Left renal cortex interstitium (tissue), 4 donors: ENCODE measurements around the gene SCO2. TPM values are rescaled to one million over a fixed set of nuclear protein-coding genes. Genes with fewer than 3 reads are reported as not detected.

Experiments
- DNase-seq, 4 donors: peaks; one replicate each; pipeline ENCODE4 v3.0.0-alpha.2; 2013; ENCODE audit warnings: low read depth in 4 of 4, low spot score in 2 of 4, missing footprints in 1 of 4
- polyA plus RNA-seq, 4 donors: library from polyadenylated mRNA; unstranded; fragments of 120-200 nt; gene quantifications; one replicate each; pipeline ENCODE4 v1.2.1, GENCODE V29; 2013; ENCODE audit not compliant: insufficient read length in 4 of 4

SCO2 gene
- 1 to 10 TPM in 2 of 4 donors, under 1 TPM in 1, not detected in 1; 0.57 to 5.1 (median 2.4) TPM for polyA plus RNA-seq

DNA sequence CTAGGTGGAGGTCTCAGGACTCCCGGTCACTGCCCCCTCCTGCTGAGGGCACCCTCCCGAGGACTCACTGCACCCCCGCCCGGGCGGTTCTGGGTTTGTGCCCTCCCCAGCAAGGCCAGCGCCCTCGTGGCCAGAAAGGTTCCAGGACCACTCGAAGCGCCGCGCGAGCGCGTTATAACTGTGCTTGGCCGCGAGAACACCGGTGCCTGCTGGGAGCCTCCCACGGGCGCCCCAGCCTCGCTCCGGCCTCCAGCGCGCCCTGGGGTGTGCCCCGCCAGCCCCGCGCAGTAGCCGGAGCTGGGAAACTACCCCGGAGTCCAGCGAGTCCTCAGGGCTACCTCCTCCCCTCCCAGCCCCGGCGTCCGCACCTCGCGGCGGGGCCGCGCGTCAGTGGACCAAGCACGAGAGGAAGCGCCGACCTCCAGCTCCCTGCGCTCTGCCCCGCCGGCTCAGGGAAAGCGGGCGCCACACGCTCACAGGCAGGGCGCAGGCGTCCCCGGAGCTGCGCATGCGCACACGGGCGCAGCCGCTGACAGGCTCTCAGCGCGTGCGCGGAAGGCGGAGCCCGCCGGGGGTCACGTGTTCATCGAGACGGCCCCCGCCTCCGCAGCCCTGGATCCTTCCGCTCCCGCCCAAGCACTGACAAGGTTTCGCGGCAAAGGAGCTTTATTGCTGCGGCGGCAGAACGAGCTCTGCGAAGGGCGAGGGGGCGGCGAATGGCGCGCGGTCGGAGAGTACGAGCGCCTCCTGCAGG, at the start of gene SCO2:
Gene SCO2 (minus strand): TSS at position 495 of the 754 bp plus-strand sequence. CDS start 1,187 bp downstream, outside the sequence.
- DNase-seq: peak; percentile 92 to 95 (median 94)

- DNase-seq: no peak
Observed at GRCh38 chr22:50574383-50574755, 49.0 kb upstream of the SCO2 start.

DNA sequence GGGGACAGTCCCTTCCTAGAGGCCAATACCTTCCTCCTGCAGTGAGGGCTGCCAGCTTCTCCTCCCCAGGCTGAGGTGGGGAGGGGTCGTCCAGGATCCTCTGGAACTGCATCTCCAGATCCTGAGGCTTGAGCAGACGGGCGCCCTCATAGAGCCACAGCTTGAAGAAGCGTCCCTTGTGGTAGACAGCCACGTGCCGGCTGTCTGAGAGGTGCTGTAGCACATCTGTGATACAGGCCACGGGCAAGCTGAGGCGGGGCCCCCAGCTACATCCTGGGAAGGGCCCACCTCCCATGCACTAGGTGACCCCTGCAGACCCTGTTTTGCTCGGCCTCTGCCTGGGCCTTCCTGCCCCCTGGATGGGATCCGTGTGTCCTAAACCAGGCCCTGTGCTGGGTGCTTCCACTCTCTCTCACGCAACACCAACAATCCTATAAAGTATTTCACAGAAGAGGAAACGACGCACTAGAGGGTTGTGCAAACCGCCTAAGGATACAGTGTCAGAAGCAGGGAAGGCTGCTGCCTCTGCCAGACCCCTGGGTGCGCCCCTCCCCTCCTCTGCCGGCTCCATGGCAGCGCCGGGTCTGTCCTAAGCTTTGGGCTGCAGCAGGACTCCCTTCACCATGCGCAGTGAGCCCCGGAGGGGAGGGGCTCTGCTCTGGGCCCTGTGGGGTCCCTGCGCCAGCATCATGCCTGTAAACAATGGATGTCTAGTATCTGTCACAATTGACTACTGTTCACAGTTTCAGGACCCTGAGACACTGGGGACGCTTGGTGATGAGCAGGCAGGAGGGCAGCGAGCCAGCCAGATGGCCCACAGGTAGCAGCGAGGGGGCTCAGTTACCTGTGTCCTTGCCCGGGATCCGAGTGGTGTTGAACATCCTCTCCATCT, 48.3 kb upstream of the SCO2 start:
- DNase-seq: no peak

- DNase-seq: no peak
Observed at GRCh38 chr22:50572965-50573364, 47.6 kb upstream of the SCO2 start.

DNA sequence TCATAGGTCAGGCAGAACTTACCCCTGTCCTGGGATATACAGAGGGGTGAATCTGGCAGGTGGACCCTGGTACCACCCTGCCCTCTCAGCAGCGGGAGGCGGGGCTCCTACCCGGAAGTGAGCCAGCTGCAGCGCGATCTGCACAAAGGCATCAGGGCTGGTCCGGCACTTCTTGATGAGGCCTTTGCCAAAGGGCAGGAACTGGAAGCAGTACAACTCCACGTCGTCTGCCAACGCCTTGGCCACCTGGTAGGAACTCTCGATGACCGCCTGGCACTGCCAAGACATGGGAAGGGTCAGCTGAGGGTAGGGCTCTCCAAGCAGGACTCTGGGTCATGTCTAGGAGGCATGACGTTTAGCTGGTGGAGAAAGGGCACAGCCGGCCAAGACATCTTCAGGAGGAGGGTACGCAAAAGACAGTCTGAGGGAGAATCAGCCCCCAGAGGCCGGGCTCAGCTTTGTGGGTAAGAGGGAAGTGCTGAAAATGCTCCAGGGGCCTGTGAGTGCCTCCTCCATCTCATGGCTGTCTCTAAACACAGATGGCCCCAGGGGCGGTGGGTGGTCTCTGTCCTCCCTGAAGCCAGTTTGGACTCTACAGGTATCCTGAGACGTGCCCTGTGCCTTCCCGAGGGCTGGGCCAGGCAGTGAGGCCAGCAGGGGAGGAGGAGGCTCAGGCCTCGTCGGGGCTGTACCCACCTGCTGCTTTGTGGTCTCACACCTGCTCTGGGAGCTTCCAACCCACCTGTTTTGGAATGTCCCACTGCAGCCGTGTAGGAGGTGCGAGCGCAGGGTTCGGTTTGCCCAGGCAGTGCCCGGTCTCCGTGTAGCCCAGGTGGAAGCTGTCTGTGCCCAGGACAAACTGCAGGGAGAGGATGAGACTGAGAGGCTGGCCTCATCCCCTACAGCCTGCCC, 46.1 kb upstream of the SCO2 start:
- DNase-seq: no peak

DNA sequence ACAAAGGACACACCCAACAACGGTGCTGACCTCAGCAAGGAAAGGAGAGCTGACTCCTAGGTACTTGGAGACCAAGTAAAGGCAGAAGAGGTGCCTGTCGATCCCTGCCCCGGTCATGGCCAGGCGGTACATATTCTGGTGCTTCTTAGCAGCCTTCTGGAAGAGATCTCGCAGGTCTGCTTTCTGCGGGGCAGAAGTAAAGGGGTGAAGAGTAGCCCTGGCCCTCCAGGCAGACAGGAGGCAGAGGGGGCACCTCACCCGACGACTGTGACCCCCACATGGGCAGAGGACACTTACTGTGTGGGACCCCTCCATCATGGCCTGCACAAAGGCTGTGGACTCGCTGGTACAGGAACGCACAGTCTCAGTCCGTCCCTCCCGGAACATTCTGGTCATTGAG, 45.5 kb upstream of the SCO2 start:
- DNase-seq: no peak

- no peak for DNase-seq
Observed at GRCh38 chr22:50569896-50570535, 44.6 kb upstream of the SCO2 start.

- no peak for DNase-seq
Observed at GRCh38 chr22:50569041-50569459, 43.7 kb upstream of the SCO2 start.

GRCh38 chr22:50568626-50569025, 43.2 kb upstream of the SCO2 start:
- DNase-seq: no peak

- DNase-seq: no peak
Observed at GRCh38 chr22:50567721-50568252, 42.4 kb upstream of the SCO2 start.

DNA sequence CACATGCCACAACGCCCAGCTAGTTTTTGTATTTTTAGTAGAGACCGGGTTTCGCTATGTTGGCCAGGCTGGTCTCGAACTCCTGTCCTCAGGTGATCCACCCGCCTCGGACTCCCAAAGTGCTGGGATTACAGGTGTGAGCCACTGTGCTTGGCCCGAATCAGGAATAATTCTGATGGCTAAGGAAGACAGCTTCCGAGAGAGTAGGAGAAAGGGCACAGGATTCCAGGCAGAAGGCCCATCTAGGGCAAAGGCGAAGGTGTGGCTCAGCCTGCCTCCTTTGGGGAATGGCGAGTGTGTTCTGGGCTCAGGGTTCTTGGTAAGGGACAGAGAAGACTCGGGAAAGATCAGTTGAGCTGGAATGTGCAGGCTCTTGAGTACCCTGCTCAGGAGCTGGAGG, 38.9 kb upstream of the SCO2 start:
- DNase-seq: no peak

GRCh38 chr22:50563413-50564160, 38.2 kb upstream of the SCO2 start:
- DNase-seq: no peak

DNA sequence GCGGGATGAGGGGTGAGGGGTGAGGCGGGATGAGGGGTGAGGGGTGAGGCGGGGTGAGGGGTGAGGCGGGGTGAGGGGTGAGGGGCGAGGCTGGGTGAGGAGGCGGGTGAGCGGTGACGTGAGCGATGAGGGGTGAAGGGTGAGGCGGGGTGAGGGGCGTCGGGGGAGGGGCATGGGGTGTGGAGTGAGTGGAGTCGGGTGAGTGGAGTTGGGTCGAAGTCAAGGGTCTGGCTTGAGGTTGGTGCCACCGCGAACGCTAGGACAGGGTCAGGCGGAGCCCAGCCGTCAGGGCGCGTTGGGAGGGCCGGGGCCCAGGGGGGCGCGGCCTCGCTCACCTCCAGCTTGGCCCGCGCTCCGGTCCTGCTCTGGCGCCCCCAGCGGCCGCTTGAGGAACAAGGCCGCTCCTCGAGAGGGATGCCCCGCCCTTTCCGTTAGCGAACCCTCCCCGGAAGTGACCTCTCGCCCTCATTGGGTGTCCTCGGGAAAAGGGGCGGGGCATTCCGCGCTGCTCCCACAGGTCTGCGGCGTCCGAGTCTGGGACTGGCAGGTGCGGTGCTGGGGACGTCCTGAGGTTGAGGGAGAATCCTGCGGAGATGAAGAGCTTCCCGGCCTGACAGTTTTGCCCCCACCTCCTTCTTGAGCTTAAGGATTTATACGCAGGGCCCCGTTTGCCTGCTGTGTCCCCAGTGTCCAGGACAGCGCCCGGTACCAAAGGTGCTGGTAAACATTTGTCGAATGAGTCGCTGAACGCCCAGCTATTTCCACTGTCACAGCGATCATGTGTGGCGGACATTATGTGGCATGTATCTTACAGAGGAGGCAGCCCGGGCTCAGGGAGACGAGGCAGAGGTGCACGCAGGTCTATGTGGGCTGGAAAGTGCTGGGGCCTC, 37.4 kb upstream of the SCO2 start, which contains the start of gene SYCE3:
Gene SYCE3 (minus strand): TSS at position 397 of the 890 bp plus-strand sequence. CDS start 6,514 bp downstream, outside the sequence.
- DNase-seq: peak; percentile 77 to 89 (median 82)

GRCh38 chr22:50561401-50562358, 36.3 kb upstream of the SCO2 start:
- no peak for DNase-seq

GRCh38 chr22:50560034-50560433, 34.6 kb upstream of the SCO2 start:
- no peak for DNase-seq

DNA sequence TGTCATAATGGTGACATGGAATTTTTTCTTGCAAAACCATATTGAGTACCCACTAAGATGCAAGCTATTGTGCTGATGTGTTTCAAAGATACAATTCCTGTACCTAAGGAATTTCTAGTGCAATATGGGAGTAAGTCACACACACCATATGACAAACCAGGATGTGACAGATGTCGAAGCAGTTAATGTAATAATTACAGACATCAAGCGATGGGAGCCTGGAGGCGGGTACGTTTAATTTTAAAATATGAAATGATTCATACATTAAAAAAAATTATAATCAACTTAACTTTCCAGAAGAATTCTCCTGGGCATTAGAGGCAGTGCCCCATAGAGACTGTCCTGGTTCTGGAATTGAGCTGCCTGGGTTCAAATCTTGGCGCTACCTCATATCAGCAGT, 31.3 kb upstream of the SCO2 start:
- DNase-seq: no peak

DNA sequence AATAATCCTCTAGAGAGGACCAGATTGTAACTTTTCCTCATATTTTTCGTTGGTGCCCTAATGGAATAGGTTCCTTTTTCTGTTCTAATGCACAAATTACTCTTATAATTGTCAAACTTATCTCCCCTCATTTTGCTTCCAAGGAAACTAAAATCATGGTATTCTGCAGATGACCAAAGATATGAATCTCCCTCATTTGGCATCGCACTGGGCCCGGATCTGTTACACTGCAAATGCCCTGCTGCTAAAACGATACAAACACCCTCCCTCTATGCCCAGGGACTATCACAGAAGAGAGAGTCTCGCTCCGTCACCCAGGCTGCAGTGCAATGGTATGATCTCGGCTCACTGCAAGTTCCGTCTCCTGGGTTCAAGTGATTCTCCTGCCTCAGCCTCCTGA, 27.9 kb upstream of the SCO2 start:
- DNase-seq: no peak
